Measurements from ENCODE around the gene DENND1A.

GRCh38 chr9:123722378-123722777 lies 207.5 kb downstream of the DENND1A start:
- TF ChIP-seq POLR2AphosphoS5 (IDR thresholded peaks at IDR 0.05; ENCODE audit: low read depth, low read length) (no peak), FOXP2 (optimal IDR thresholded peaks at IDR 0.05; ENCODE audit: borderline replicate concordance, extremely low read depth, extremely low read length, insufficient read depth) (no peak), TAF1 (IDR thresholded peaks at IDR 0.05; ENCODE audit: borderline replicate concordance, insufficient read depth, low read length) (no peak)
- TF ChIP-seq, protein P1, sequence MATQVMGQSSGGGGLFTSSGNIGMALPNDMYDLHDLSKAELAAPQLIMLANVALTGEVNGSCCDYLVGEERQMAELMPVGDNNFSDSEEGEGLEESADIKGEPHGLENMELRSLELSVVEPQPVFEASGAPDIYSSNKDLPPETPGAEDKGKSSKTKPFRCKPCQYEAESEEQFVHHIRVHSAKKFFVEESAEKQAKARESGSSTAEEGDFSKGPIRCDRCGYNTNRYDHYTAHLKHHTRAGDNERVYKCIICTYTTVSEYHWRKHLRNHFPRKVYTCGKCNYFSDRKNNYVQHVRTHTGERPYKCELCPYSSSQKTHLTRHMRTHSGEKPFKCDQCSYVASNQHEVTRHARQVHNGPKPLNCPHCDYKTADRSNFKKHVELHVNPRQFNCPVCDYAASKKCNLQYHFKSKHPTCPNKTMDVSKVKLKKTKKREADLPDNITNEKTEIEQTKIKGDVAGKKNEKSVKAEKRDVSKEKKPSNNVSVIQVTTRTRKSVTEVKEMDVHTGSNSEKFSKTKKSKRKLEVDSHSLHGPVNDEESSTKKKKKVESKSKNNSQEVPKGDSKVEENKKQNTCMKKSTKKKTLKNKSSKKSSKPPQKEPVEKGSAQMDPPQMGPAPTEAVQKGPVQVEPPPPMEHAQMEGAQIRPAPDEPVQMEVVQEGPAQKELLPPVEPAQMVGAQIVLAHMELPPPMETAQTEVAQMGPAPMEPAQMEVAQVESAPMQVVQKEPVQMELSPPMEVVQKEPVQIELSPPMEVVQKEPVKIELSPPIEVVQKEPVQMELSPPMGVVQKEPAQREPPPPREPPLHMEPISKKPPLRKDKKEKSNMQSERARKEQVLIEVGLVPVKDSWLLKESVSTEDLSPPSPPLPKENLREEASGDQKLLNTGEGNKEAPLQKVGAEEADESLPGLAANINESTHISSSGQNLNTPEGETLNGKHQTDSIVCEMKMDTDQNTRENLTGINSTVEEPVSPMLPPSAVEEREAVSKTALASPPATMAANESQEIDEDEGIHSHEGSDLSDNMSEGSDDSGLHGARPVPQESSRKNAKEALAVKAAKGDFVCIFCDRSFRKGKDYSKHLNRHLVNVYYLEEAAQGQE (IDR thresholded peaks at IDR 0.05; ENCODE audit: insufficient read depth in 1 of 2, low read depth in 2 of 2, low read length in 2 of 2): no peak

Data from PFSK-1 (cell line).